Measurements from ENCODE around the gene DDX54. TPM values are rescaled to one million over a fixed set of nuclear protein-coding genes. Genes with fewer than 3 reads are reported as not detected.
A peak's percentile ranks its signal among the peaks of the same experiment; 100 is the strongest.

The DDX54 gene
- total RNA-seq, 6 donors from 2014 or later: 43.3 to 81.5 (median 58.9) TPM

- H3K27me3 ChIP-seq: peaks cover 0 to 5% (median 0%) of the 10 kb centered on the region in 4 donors
- TF ChIP-seq POLR2AphosphoS5 (IDR thresholded peaks at IDR 0.05) (no peak), POLR2A (IDR thresholded peaks at IDR 0.05) (no peak), EP300 (IDR thresholded peaks at IDR 0.05) (no peak), CTCF (IDR thresholded peaks at IDR 0.05) (no peak)
- DNase-seq (no peak), ATAC-seq (ENCODE audit: low FRiP score in 2 of 2) (peak in 1 of 2 donors; percentile 12)
- H3K27ac ChIP-seq: no peak overlapping the region
- no peaks in the 10 kb centered on the region for H3K9me3 ChIP-seq
- H3K4me1 ChIP-seq: peaks cover 0 to 6% (median 4%) of the 10 kb centered on the region in 4 donors
- no peak overlapping the region for H3K4me3 ChIP-seq
- H3K36me3 ChIP-seq: no peaks in the 10 kb centered on the region
- WGBS, 2 donors: 13 to 40% methylated on average over 1 to 12 of the region's 18 CpGs
Observed at GRCh38 chr12:113130457-113131135, 54.7 kb downstream of the DDX54 start.

DNA sequence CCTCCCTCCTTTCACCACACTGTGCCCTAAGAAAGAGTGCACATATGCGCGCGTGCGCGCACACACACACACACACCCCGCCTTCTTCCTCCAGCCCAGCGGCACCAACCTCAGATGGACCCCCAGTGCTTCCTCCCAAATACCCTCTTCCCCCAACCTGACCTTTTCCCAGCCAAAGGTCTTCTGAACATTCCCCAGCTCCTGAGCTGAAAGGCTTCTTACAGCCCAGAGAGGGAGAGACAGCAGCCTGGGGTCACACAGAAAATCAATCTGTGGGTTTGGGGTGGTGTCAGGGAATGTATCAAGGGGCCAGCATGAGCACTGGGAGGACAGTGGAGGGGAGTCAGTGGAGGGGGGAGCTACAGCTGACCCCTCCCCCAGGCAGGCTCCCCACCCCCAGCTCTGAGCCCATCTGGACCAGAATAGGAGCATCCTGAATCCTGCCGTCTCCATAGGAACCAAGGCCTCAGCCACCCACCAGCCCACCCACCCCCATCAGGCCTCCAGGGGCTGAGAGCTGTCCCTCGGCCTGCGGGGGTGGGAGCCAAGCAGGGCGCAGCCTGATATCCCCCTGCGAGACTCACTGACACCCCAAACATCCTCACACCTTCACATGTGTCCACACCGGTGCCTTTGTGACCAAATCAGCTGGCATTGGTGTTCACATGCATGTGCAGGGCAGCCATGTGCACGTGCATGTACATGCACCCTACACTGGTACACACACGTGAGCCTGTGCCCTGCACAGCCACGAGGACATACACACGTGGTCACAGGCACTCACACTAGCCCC, 55.4 kb downstream of the DDX54 start:
- WGBS, 2 donors: 70 to 85% methylated on average over 7 to 14 of the region's 17 CpGs
- TF ChIP-seq POLR2A (IDR thresholded peaks at IDR 0.05) (no peak), CTCF (IDR thresholded peaks at IDR 0.05) (no peak), POLR2AphosphoS5 (IDR thresholded peaks at IDR 0.05) (no peak), EP300 (IDR thresholded peaks at IDR 0.05) (no peak)
- H3K9me3 ChIP-seq: no peaks in the 10 kb centered on the region
- H3K4me3 ChIP-seq: no peak overlapping the region
- DNase-seq: peak in 1 of 2 donors; percentile 58
- no peaks in the 10 kb centered on the region for H3K4me1 ChIP-seq
- H3K27ac ChIP-seq: no peak overlapping the region
- no peaks in the 10 kb centered on the region for H3K27me3 ChIP-seq
- peak in 1 of 2 donors; percentile 3 for ATAC-seq (ENCODE audit: low FRiP score in 2 of 2)
- no peaks in the 10 kb centered on the region for H3K36me3 ChIP-seq

GRCh38 chr12:113128802-113129663, 56.2 kb downstream of the DDX54 start:
- TF ChIP-seq EP300 (IDR thresholded peaks at IDR 0.05) (no peak), POLR2AphosphoS5 (IDR thresholded peaks at IDR 0.05) (no peak), CTCF (IDR thresholded peaks at IDR 0.05) (no peak), POLR2A (IDR thresholded peaks at IDR 0.05) (no peak)
- H3K27ac ChIP-seq: no peak overlapping the region
- no peak overlapping the region for H3K4me3 ChIP-seq
- no peaks in the 10 kb centered on the region for H3K4me1 ChIP-seq
- DNase-seq (no peak), ATAC-seq (ENCODE audit: low FRiP score in 2 of 2) (no peak)
- H3K27me3 ChIP-seq: no peaks in the 10 kb centered on the region
- no peaks in the 10 kb centered on the region for H3K36me3 ChIP-seq
- WGBS, 2 donors: 59 to 60% methylated on average over 9 of the region's 9 CpGs
- no peaks in the 10 kb centered on the region for H3K9me3 ChIP-seq

GRCh38 chr12:113127791-113128199, 57.5 kb downstream of the DDX54 start:
- Histone ChIP-seq H3K27me3 (no peaks in the 10 kb centered on the region), H3K4me1 (no peaks in the 10 kb centered on the region), H3K27ac (no peak overlapping the region), H3K9me3 (peaks cover 0 to 8% (median 4%) of the 10 kb centered on the region in 4 donors), H3K4me3 (no peak overlapping the region), H3K36me3 (no peaks in the 10 kb centered on the region)
- no peak for DNase-seq
- ATAC-seq (ENCODE audit: low FRiP score in 2 of 2): no peak
- TF ChIP-seq POLR2AphosphoS5 (IDR thresholded peaks at IDR 0.05): no peak
- no peak for TF ChIP-seq EP300 (IDR thresholded peaks at IDR 0.05)
- no peak for TF ChIP-seq CTCF (IDR thresholded peaks at IDR 0.05)
- 25 to 35% methylated on average over 9 to 15 of the region's 15 CpGs for WGBS, 2 donors
